ENCODE data around the gene SLPI. TPM values are rescaled to one million over a fixed set of nuclear protein-coding genes. Genes with fewer than 3 reads are reported as not detected.

The SLPI gene
- total RNA-seq, 1 donor from 2014 or later, result 68.1 TPM

DNA sequence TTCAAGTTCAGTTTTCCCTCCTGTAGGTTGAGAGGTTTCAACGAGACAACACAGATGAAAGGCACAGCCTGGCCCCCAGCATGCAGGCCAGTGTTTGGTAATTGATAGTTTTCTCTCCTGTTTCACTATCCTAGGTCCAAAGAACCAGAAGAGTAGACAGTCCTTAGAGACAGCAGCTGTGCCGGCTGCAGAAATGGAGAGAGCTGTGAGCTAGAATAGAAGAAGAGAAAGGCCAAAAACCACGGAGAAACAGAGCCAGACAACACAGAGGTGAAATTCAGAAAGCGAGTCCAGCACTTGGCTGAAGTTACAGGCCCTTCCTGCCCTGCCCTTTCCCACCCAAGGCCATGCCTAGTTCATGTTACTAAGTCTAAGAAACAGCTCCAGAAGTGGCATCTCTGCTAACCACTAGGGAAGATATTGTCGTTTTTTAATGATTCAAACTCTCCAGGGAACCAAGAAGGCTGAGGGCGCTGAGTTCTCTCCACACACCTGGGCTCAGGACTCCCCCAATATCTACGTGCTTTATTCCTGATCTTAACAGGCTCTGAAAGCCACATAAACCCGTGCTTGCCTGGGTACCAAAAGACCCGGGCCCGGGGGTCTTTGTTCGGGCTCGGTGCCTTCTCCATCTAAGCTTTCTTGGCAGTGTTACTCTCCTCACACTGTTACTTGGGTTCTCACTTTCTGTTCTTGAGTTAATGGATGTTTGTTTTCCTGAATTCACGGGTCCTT, 35.7 kb upstream of the SLPI start:
- DNase-seq (ENCODE audit: low read depth), result no peak
- no peak overlapping the region for H3K4me3 ChIP-seq (ENCODE audit: low read depth, low read length)
- TF ChIP-seq, protein P1, sequence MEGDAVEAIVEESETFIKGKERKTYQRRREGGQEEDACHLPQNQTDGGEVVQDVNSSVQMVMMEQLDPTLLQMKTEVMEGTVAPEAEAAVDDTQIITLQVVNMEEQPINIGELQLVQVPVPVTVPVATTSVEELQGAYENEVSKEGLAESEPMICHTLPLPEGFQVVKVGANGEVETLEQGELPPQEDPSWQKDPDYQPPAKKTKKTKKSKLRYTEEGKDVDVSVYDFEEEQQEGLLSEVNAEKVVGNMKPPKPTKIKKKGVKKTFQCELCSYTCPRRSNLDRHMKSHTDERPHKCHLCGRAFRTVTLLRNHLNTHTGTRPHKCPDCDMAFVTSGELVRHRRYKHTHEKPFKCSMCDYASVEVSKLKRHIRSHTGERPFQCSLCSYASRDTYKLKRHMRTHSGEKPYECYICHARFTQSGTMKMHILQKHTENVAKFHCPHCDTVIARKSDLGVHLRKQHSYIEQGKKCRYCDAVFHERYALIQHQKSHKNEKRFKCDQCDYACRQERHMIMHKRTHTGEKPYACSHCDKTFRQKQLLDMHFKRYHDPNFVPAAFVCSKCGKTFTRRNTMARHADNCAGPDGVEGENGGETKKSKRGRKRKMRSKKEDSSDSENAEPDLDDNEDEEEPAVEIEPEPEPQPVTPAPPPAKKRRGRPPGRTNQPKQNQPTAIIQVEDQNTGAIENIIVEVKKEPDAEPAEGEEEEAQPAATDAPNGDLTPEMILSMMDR (conservative IDR thresholded peaks at IDR 0.05; ENCODE audit: low read depth, low read length), result no peak

DNA sequence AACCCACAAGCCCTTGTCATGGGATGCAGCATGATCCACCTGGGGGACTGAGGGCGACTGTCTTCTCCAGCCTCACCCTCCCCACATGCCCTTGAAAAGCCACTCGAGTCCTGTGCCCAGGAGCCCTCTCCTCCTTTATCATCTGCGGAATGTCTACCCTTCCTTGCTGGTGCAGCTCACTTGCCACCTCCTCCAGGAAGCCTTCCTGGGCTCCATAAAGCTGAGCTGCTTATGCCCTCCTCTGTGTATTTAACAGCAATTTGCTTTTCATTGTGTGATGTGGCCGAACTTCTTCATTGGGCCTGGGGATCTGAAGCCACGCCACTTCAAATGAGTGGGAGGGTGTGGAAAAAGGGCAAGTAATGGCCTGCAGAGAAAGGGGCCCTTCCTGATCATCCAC, 34.5 kb upstream of the SLPI start:
- no peak for DNase-seq (ENCODE audit: low read depth)
- H3K4me3 ChIP-seq (ENCODE audit: low read depth, low read length), result no peak overlapping the region
- TF ChIP-seq, protein P1 (conservative IDR thresholded peaks at IDR 0.05; ENCODE audit: low read depth, low read length), result no peak

DNA sequence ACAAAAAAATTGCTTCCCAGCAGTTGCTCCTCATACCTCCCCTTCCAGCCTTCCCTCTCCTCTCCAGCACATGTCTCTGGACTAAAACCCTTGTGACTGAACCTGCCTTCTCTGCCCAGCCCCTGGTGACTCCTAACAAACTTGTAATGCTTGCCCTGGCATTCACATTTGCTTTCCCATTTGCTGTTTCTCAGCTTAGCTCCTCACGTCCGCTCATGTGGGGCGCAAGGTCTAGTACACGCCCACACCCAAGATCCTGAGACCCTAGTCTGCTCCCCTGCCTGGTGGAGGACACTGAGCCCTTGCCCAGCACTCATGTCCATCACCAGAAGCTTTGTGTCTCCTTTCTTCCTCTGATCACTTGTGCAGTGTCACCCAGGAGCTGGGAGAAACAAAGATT, 34.0 kb upstream of the SLPI start:
- no peak overlapping the region for H3K4me3 ChIP-seq (ENCODE audit: low read depth, low read length)
- TF ChIP-seq, protein P1 (conservative IDR thresholded peaks at IDR 0.05; ENCODE audit: low read depth, low read length), result no peak
- DNase-seq (ENCODE audit: low read depth), result no peak

DNA sequence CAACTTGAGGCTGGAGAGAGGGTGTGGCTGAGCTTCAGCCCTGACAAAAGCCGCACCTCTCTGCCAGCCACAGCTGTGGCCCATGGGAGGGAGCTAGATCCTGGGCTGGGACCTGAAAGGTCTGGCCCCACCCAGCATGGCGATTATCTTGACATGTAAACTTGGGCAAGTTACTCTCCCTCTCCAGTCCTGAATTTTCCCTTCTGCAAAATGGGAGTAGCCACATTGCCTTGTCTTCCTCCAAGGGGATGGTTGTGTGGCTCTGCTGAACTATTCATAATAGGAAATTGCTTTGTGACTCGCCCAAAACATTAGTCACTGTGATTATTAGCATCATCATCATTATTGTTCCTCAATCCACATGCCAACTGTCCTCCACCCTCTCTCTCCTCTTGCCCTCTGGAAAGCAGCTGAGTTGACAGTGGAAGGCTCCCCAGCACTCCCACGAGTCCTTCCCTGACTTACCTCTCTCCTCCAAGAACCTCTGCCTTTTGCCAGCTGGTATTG, 29.2 kb upstream of the SLPI start:
- TF ChIP-seq, protein P1 (conservative IDR thresholded peaks at IDR 0.05; ENCODE audit: low read depth, low read length), result no peak
- H3K4me3 ChIP-seq (ENCODE audit: low read depth, low read length), result no peak overlapping the region
- DNase-seq (ENCODE audit: low read depth), result no peak

DNA sequence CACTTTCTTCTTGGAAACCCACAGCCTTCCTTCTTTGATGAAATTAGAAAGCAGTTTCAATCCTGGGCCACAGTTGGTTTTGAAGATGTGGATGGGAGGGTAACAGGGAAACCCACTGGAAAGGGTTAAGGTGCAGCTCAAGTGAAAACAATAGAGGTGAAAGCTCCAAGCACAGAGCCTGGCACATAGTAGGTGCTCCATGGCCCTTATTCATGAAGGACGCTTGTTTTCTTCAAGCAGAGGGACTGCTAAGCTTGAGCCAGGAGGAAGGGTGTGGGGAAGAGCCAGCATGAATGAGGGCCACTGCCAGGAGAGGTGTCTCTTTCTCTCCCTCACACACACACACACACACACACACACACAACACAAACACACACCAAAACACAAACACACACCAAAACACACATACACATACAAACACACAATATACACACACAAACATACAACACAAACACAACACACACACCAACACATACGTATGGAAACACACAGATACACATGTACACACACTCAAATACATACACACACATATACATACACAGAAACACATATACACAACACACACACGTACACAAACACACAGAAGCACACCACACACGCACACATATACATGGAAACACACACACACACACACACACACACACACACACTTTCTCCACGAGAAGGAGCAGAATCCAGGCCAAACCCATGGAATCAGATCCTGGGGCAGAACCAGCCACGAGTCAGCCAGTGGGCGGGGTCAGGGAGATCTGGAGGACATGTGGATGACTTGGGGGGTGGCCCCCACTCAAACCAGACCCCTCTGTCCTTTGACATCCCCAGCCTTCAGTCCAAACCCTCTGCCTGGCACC, 28.6 kb upstream of the SLPI start:
- no peak overlapping the region for H3K4me3 ChIP-seq (ENCODE audit: low read depth, low read length)
- no peak for DNase-seq (ENCODE audit: low read depth)
- TF ChIP-seq, protein P1 (conservative IDR thresholded peaks at IDR 0.05; ENCODE audit: low read depth, low read length), result no peak

DNA sequence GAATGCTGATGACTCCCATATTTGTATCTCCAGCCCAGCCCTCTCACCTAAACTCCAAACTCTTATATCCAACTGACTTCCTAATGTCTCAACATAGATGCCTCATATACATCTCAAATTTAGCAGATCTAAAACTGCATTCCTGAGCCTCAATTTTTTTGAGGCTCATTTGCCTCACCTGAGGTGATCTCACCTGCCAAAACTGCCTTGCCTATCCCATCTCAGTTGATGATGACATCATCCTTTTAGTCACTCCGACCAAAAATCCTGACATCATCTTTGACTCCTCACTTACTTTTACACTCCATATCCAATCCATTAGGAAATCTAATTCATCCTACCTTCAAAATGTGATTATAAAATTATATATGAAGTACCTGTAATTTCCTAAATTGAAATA, 25.6 kb upstream of the SLPI start:
- TF ChIP-seq, protein P1 (conservative IDR thresholded peaks at IDR 0.05; ENCODE audit: low read depth, low read length), result no peak
- H3K4me3 ChIP-seq (ENCODE audit: low read depth, low read length), result no peak overlapping the region
- DNase-seq (ENCODE audit: low read depth), result no peak
